ENCODE measurements around the gene NADSYN1. TPM values are rescaled to one million over a fixed set of nuclear protein-coding genes. Genes with fewer than 3 reads are reported as not detected.
"Not testable (repeated sequence)": the region's sequence is repeated elsewhere in the genome, so short reads cannot be mapped to it uniquely, and the experiment has no call there.

The NADSYN1 gene
- total and polyA plus RNA-seq, 9 donors = 16.4 to 39.3 (median 22.2) TPM

- not testable (repeated sequence) for H3K9me3 ChIP-seq (replicated peaks; ENCODE audit: control insufficient read depth, low read depth, low read length); H3K27me3 ChIP-seq (ENCODE audit: control insufficient read depth, insufficient read depth, low read length); H3K4me3 ChIP-seq (ENCODE audit: low read length); H3K36me3 ChIP-seq (ENCODE audit: control insufficient read depth, insufficient read depth, low read length); H3K4me1 ChIP-seq (ENCODE audit: control insufficient read depth, insufficient read depth, low read length); H3K27ac ChIP-seq (ENCODE audit: low read length); DNase-seq
- 59% methylated on average over 6 of the region's 17 CpGs for WGBS (ENCODE audit: insufficient coverage)
These were observed 82.0 kb downstream of the NADSYN1 start for GRCh38 chr11:71534711-71535608.

GRCh38 chr11:71535825-71536224, 82.8 kb downstream of the NADSYN1 start:
- Histone ChIP-seq H3K27ac (ENCODE audit: low read length) (no peak overlapping the region), H3K36me3 (ENCODE audit: control insufficient read depth, insufficient read depth, low read length) (no peaks in the 10 kb centered on the region), H3K27me3 (ENCODE audit: control insufficient read depth, insufficient read depth, low read length) (no peaks in the 10 kb centered on the region), H3K9me3 (replicated peaks; ENCODE audit: control insufficient read depth, low read depth, low read length) (no peaks in the 10 kb centered on the region), H3K4me3 (ENCODE audit: low read length) (no peak overlapping the region), H3K4me1 (ENCODE audit: control insufficient read depth, insufficient read depth, low read length) (no peaks in the 10 kb centered on the region)
- 94% methylated on average over 3 of the region's 9 CpGs for WGBS (ENCODE audit: insufficient coverage)
- DNase-seq = no peak

- no peak overlapping the region for H3K4me3 ChIP-seq (ENCODE audit: low read length)
- no peaks in the 10 kb centered on the region for H3K27me3 ChIP-seq (ENCODE audit: control insufficient read depth, insufficient read depth, low read length)
- 86% methylated on average over 5 of the region's 9 CpGs for WGBS (ENCODE audit: insufficient coverage)
- no peaks in the 10 kb centered on the region for H3K9me3 ChIP-seq (replicated peaks; ENCODE audit: control insufficient read depth, low read depth, low read length)
- no peak for DNase-seq
- no peaks in the 10 kb centered on the region for H3K4me1 ChIP-seq (ENCODE audit: control insufficient read depth, insufficient read depth, low read length)
- H3K27ac ChIP-seq (ENCODE audit: low read length) = no peak overlapping the region
- no peaks in the 10 kb centered on the region for H3K36me3 ChIP-seq (ENCODE audit: control insufficient read depth, insufficient read depth, low read length)
These were observed 84.5 kb downstream of the NADSYN1 start for GRCh38 chr11:71537537-71537936.

DNA sequence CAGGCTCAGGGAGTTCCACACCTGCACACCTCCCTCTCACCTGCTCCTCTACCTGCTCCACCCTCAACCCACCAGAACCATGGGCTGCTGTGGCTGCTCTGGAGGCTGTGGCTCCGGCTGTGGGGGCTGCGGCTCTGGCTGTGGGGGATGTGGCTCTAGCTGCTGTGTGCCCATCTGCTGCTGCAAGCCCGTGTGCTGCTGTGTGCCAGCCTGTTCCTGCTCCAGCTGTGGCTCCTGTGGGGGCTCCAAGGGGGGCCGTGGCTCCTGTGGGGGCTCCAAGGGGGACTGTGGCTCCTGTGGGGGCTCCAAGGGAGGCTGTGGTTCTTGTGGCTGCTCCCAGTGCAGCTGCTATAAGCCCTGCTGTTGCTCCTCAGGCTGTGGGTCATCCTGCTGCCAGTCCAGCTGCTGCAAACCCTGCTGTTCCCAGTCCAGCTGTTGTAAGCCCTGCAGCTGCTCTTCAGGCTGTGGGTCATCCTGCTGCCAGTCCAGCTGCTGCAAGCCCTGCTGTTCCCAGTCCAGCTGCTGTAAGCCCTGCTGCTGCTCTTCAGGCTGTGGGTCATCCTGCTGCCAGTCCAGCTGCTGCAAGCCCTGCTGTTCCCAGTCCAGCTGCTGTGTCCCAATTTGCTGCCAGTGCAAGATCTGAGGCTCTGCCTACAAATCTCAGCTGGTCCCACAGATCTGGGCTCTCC, 85.1 kb downstream of the NADSYN1 start, which contains the start of gene KRTAP5-8:
Gene KRTAP5-8, plus strand, starts transcription at position 49 of the 689 bp plus-strand sequence. Its CDS starts 31 bp downstream, at position 80.
- no CpG with 5 or more reads among the region's 4 CpGs for WGBS (ENCODE audit: insufficient coverage)
- not testable (repeated sequence) for H3K4me3 ChIP-seq (ENCODE audit: low read length); DNase-seq; H3K4me1 ChIP-seq (ENCODE audit: control insufficient read depth, insufficient read depth, low read length); H3K27me3 ChIP-seq (ENCODE audit: control insufficient read depth, insufficient read depth, low read length); H3K27ac ChIP-seq (ENCODE audit: low read length); H3K9me3 ChIP-seq (replicated peaks; ENCODE audit: control insufficient read depth, low read depth, low read length); H3K36me3 ChIP-seq (ENCODE audit: control insufficient read depth, insufficient read depth, low read length)

- Histone ChIP-seq H3K36me3 (ENCODE audit: control insufficient read depth, insufficient read depth, low read length) (no peaks in the 10 kb centered on the region), H3K4me1 (ENCODE audit: control insufficient read depth, insufficient read depth, low read length) (no peaks in the 10 kb centered on the region), H3K9me3 (replicated peaks; ENCODE audit: control insufficient read depth, low read depth, low read length) (no peaks in the 10 kb centered on the region), H3K27me3 (ENCODE audit: control insufficient read depth, insufficient read depth, low read length) (no peaks in the 10 kb centered on the region), H3K4me3 (ENCODE audit: low read length) (no peak overlapping the region), H3K27ac (ENCODE audit: low read length) (no peak overlapping the region)
- WGBS (ENCODE audit: insufficient coverage) = 40% methylated on average over 3 of the region's 4 CpGs
- no peak for DNase-seq
These were observed 85.6 kb downstream of the NADSYN1 start for GRCh38 chr11:71538666-71538990.

DNA sequence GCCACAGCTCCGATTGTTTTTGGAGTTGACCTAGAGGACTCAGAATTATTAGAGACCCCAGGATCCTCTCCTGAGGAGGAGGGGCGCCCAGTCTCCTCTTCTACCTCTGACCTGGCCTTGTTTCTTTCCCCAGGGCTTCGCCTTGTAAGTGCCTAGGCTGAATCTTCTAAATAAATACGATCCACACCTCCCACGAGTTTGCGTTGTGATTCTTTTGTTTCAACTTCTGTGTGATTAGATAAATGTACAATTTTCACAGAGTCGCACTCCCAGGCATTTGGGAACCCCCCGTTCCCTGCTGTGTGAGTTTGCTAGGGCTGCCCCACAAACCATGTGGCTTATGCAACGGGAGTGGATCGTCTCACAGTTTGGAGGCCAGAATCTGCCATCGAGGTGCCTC, 86.0 kb downstream of the NADSYN1 start:
- H3K36me3 ChIP-seq (ENCODE audit: control insufficient read depth, insufficient read depth, low read length) = no peaks in the 10 kb centered on the region
- H3K4me3 ChIP-seq (ENCODE audit: low read length) = no peak overlapping the region
- no peaks in the 10 kb centered on the region for H3K4me1 ChIP-seq (ENCODE audit: control insufficient read depth, insufficient read depth, low read length)
- WGBS (ENCODE audit: insufficient coverage) = 83% methylated on average over 6 of the region's 11 CpGs
- no peak overlapping the region for H3K27ac ChIP-seq (ENCODE audit: low read length)
- no peaks in the 10 kb centered on the region for H3K27me3 ChIP-seq (ENCODE audit: control insufficient read depth, insufficient read depth, low read length)
- no peaks in the 10 kb centered on the region for H3K9me3 ChIP-seq (replicated peaks; ENCODE audit: control insufficient read depth, low read depth, low read length)
- no peak for DNase-seq

GRCh38 chr11:71539971-71540370, 87.0 kb downstream of the NADSYN1 start:
- H3K27ac ChIP-seq (ENCODE audit: low read length); H3K4me3 ChIP-seq (ENCODE audit: low read length); H3K4me1 ChIP-seq (ENCODE audit: control insufficient read depth, insufficient read depth, low read length); H3K9me3 ChIP-seq (replicated peaks; ENCODE audit: control insufficient read depth, low read depth, low read length); DNase-seq; H3K36me3 ChIP-seq (ENCODE audit: control insufficient read depth, insufficient read depth, low read length); H3K27me3 ChIP-seq (ENCODE audit: control insufficient read depth, insufficient read depth, low read length): not testable (repeated sequence)
- 95% methylated on average over 8 of the region's 11 CpGs for WGBS (ENCODE audit: insufficient coverage)

- WGBS (ENCODE audit: insufficient coverage) = 90% methylated on average over 6 of the region's 9 CpGs
- H3K36me3 ChIP-seq (ENCODE audit: control insufficient read depth, insufficient read depth, low read length); DNase-seq; H3K9me3 ChIP-seq (replicated peaks; ENCODE audit: control insufficient read depth, low read depth, low read length); H3K27ac ChIP-seq (ENCODE audit: low read length); H3K4me1 ChIP-seq (ENCODE audit: control insufficient read depth, insufficient read depth, low read length); H3K4me3 ChIP-seq (ENCODE audit: low read length); H3K27me3 ChIP-seq (ENCODE audit: control insufficient read depth, insufficient read depth, low read length): not testable (repeated sequence)
These were observed 87.7 kb downstream of the NADSYN1 start for GRCh38 chr11:71540521-71541304.

DNA sequence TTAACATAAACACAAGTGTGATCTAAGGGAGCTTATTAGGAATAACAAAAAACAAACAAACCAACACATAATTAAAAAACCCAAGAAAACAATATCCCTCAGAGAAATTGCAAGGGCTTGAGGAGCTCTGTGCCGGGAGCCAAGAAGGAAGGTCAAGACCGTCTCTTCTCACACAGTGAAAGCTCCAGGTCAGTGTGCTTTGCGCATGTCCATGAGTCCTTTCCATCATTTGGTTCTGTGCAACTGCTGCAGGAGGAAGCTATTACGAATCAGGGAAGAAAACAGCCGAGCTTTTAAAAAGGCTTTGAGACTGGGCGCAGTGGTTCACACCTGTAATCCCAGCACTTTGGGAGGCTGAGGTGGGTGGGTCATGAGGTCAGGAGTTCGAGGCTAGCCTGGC, 89.4 kb downstream of the NADSYN1 start:
- Histone ChIP-seq H3K4me1 (ENCODE audit: control insufficient read depth, insufficient read depth, low read length) (no peaks in the 10 kb centered on the region), H3K9me3 (replicated peaks; ENCODE audit: control insufficient read depth, low read depth, low read length) (peaks cover 4% of the 10 kb centered on the region), H3K36me3 (ENCODE audit: control insufficient read depth, insufficient read depth, low read length) (no peaks in the 10 kb centered on the region), H3K27me3 (ENCODE audit: control insufficient read depth, insufficient read depth, low read length) (peaks cover 4% of the 10 kb centered on the region), H3K27ac (ENCODE audit: low read length) (no peak overlapping the region), H3K4me3 (ENCODE audit: low read length) (no peak overlapping the region)
- DNase-seq = no peak
- WGBS (ENCODE audit: insufficient coverage) = 83% methylated on average over 2 of the region's 7 CpGs

Data from muscle of leg (tissue), 11 donors.